Measurements from ENCODE around the gene ILKAP. TPM values are rescaled to one million over a fixed set of nuclear protein-coding genes. Genes with fewer than 3 reads are reported as not detected.
A peak's percentile ranks its signal among the peaks of the same experiment; 100 is the strongest.

ILKAP gene
- 40.3 and 41.5 TPM in 2 replicates for total RNA-seq (2021)
- long read RNA-seq, transcript ILKAP-201 (12 exons, 1,490 nt): major isoform, 252 of 332 reads
- long read RNA-seq, partial matches to known transcripts: 12 of 332 reads
- long read RNA-seq, other reads (novel, unspliced or antisense): 66 of 332 reads

GRCh38 chr2:238203094-238203972, at the start of gene ILKAP:
Gene ILKAP, minus strand, starts transcription at chr2:238203695. Its CDS starts 142 bp downstream, at chr2:238203553.
- Histone ChIP-seq H4K5ac (ENCODE audit: insufficient read length, low read depth, low read length) (no peak within 1 kb of the TSS), H3K9me3 (ENCODE audit: control insufficient read depth, low read depth, low read length) (no peaks in the 10 kb centered on the region), H2BK120ac (ENCODE audit: low read depth, low read length, poor library complexity, severe bottlenecking) (no peak within 1 kb of the TSS), H3K27me3 (ENCODE audit: insufficient read depth, low read length) (no peaks in the 10 kb centered on the region), H4K91ac (ENCODE audit: insufficient read length, low read depth, low read length) (no peak within 1 kb of the TSS), H3K23me2 (ENCODE audit: insufficient read length, low read depth, low read length, poor library complexity, severe bottlenecking) (peaks cover 8% of the 10 kb centered on the region), H3K4me2 (ENCODE audit: insufficient read depth, insufficient read length, low read length) (peak within 1 kb of the TSS; percentile 82), H3K56ac (ENCODE audit: insufficient read length, low read depth, low read length) (no peak within 1 kb of the TSS), H2BK20ac (ENCODE audit: low read depth, low read length, poor library complexity, severe bottlenecking) (no peak within 1 kb of the TSS), H3K14ac (ENCODE audit: insufficient read depth, low read length) (peak within 1 kb of the TSS; percentile 84), H3K23ac (ENCODE audit: insufficient read length, low read depth, low read length) (no peak within 1 kb of the TSS), H3K4me1 (ENCODE audit: insufficient read depth, low read length) (no peaks in the 10 kb centered on the region), H2BK15ac (ENCODE audit: low read depth, low read length) (no peak within 1 kb of the TSS), H3K27ac (ENCODE audit: insufficient read length, low read depth, low read length) (no peak within 1 kb of the TSS), H4K20me1 (ENCODE audit: control insufficient read depth, insufficient read depth, insufficient read length) (no peaks in the 10 kb centered on the region), H2AK5ac (ENCODE audit: insufficient read length, low read length) (no peak within 1 kb of the TSS), H2BK5ac (ENCODE audit: insufficient read length, low read length) (no peak within 1 kb of the TSS), H3K9ac (ENCODE audit: extremely low read depth, insufficient read length, low read length) (peak within 1 kb of the TSS; percentile 66), H3K79me2 (ENCODE audit: insufficient read depth, low read length) (peaks cover 24% of the 10 kb centered on the region; the same call in 1 of the 2 replicates), H4K8ac (replicated peaks; ENCODE audit: insufficient read length, low read depth, low read length) (no peak within 1 kb of the TSS), H2AFZ (ENCODE audit: low read length) (no peak within 1 kb of the TSS), H3T11ph (ENCODE audit: low read length) (no peak within 1 kb of the TSS), H3K79me1 (ENCODE audit: insufficient read depth, low read depth, low read length, poor library complexity, severe bottlenecking) (peaks cover 16% of the 10 kb centered on the region), H3K4ac (ENCODE audit: low read depth, low read length) (no peak within 1 kb of the TSS), H3K18ac (ENCODE audit: insufficient read length, low read depth, low read length) (peak within 1 kb of the TSS; percentile 71), H2BK12ac (ENCODE audit: insufficient read length, low read depth, low read length) (no peak within 1 kb of the TSS)
- Mint-ChIP-seq H3K27ac (peak within 1 kb of the TSS; percentile 52 to 95 (median 90); a peak in 4 of 7 replicates), H3K36me3 (ENCODE audit: insufficient read depth in 1 of 3, low read depth in 3 of 3) (peaks cover 3 to 10% (median 8%) of the 10 kb centered on the region in 3 experiments; a peak in 6 of 7 replicates), H3K4me1 (peaks cover 7 to 11% of the 10 kb centered on the region in 2 experiments), H3K4me3 (peak within 1 kb of the TSS; percentile 84 to 90), H3K27me3 (ENCODE audit: low read depth) (peaks cover 11% of the 10 kb centered on the region), H3K9me3 (peaks cover 8 to 12% of the 10 kb centered on the region in 2 experiments; a peak in 4 of 5 replicates)
- DNase-seq: peak; percentile 88
- TF ChIP-seq CTCF (conservative IDR thresholded peaks at IDR 0.05): no peak
- no CpG with 5 or more reads among the region's 126 CpGs for WGBS (ENCODE audit: extremely low coverage, insufficient read length, low lambda C conversion rate)

Measured in H9 (cell line).